ENCODE measurements around the gene EPS15.
"Not testable (repeated sequence)": the region's sequence is repeated elsewhere in the genome, so short reads cannot be mapped to it uniquely, and the experiment has no call there.

Gene EPS15

GRCh38 chr1:51462289-51462688 is 56.8 kb downstream of the EPS15 start:
- peaks cover 9 to 14% of the 10 kb centered on the region in 2 donors for H3K36me3 ChIP-seq (ENCODE audit: control insufficient read depth in 1 of 2, insufficient read depth in 2 of 2, low read length in 2 of 2)
- H3K27ac ChIP-seq (ENCODE audit: low read length); H3K9me3 ChIP-seq (ENCODE audit: control insufficient read depth in 1 of 2, low read length in 2 of 2): not testable (repeated sequence)

GRCh38 chr1:51454554-51454953 is 64.5 kb downstream of the EPS15 start:
- Histone ChIP-seq H3K36me3 (ENCODE audit: control insufficient read depth in 1 of 2, insufficient read depth in 2 of 2, low read length in 2 of 2) (peaks cover 10 to 15% of the 10 kb centered on the region in 2 donors), H3K27me3 (ENCODE audit: low read depth, low read length) (no peaks in the 10 kb centered on the region), H3K4me1 (ENCODE audit: control insufficient read depth in 1 of 2, insufficient read depth in 2 of 2, low read length in 2 of 2) (no peaks in the 10 kb centered on the region), H3K4me3 (ENCODE audit: low read depth in 1 of 2, low read length in 2 of 2) (no peak overlapping the region), H3K27ac (ENCODE audit: low read length) (no peak overlapping the region), H3K9me3 (ENCODE audit: control insufficient read depth in 1 of 2, low read length in 2 of 2) (no peaks in the 10 kb centered on the region)

More at GRCh38 chr1:51462289-51462688, 56.8 kb downstream of the EPS15 start:
- not testable (repeated sequence) for H3K27me3 ChIP-seq (ENCODE audit: low read depth, low read length); H3K4me1 ChIP-seq (ENCODE audit: control insufficient read depth in 1 of 2, insufficient read depth in 2 of 2, low read length in 2 of 2); H3K4me3 ChIP-seq (ENCODE audit: low read depth in 1 of 2, low read length in 2 of 2)

- Histone ChIP-seq H3K4me3 (ENCODE audit: low read depth in 1 of 2, low read length in 2 of 2) (no peak overlapping the region), H3K36me3 (ENCODE audit: control insufficient read depth in 1 of 2, insufficient read depth in 2 of 2, low read length in 2 of 2) (peaks cover 7 to 9% of the 10 kb centered on the region in 2 donors), H3K4me1 (ENCODE audit: control insufficient read depth in 1 of 2, insufficient read depth in 2 of 2, low read length in 2 of 2) (no peaks in the 10 kb centered on the region), H3K27me3 (ENCODE audit: low read depth, low read length) (no peaks in the 10 kb centered on the region), H3K27ac (ENCODE audit: low read length) (no peak overlapping the region), H3K9me3 (ENCODE audit: control insufficient read depth in 1 of 2, low read length in 2 of 2) (no peaks in the 10 kb centered on the region)
Observed at GRCh38 chr1:51453010-51453409, 66.1 kb downstream of the EPS15 start.

GRCh38 chr1:51448844-51449454 is 70.1 kb downstream of the EPS15 start:
- H3K27me3 ChIP-seq (ENCODE audit: low read depth, low read length); H3K9me3 ChIP-seq (ENCODE audit: control insufficient read depth in 1 of 2, low read length in 2 of 2); H3K4me3 ChIP-seq (ENCODE audit: low read depth in 1 of 2, low read length in 2 of 2); H3K27ac ChIP-seq (ENCODE audit: low read length); H3K4me1 ChIP-seq (ENCODE audit: control insufficient read depth in 1 of 2, insufficient read depth in 2 of 2, low read length in 2 of 2): not testable (repeated sequence)
- peaks cover 12 to 24% of the 10 kb centered on the region in 2 donors for H3K36me3 ChIP-seq (ENCODE audit: control insufficient read depth in 1 of 2, insufficient read depth in 2 of 2, low read length in 2 of 2)

GRCh38 chr1:51445351-51446090 is 73.5 kb downstream of the EPS15 start:
- peaks cover 0 to 14% of the 10 kb centered on the region in 2 donors for H3K4me1 ChIP-seq (ENCODE audit: control insufficient read depth in 1 of 2, insufficient read depth in 2 of 2, low read length in 2 of 2)
- no peaks in the 10 kb centered on the region for H3K27me3 ChIP-seq (ENCODE audit: low read depth, low read length)
- no peaks in the 10 kb centered on the region for H3K9me3 ChIP-seq (ENCODE audit: control insufficient read depth in 1 of 2, low read length in 2 of 2)
- no peak overlapping the region for H3K4me3 ChIP-seq (ENCODE audit: low read depth in 1 of 2, low read length in 2 of 2)
- peak overlapping the region; percentile 19 for H3K27ac ChIP-seq (ENCODE audit: low read length)
- peaks cover 6 to 26% of the 10 kb centered on the region in 2 donors for H3K36me3 ChIP-seq (ENCODE audit: control insufficient read depth in 1 of 2, insufficient read depth in 2 of 2, low read length in 2 of 2)

GRCh38 chr1:51444534-51445192 is 74.4 kb downstream of the EPS15 start:
- H3K27me3 ChIP-seq (ENCODE audit: low read depth, low read length), result no peaks in the 10 kb centered on the region
- H3K9me3 ChIP-seq (ENCODE audit: control insufficient read depth in 1 of 2, low read length in 2 of 2), result no peaks in the 10 kb centered on the region
- no peak overlapping the region for H3K27ac ChIP-seq (ENCODE audit: low read length)
- H3K36me3 ChIP-seq (ENCODE audit: control insufficient read depth in 1 of 2, insufficient read depth in 2 of 2, low read length in 2 of 2), result peaks cover 10 to 25% of the 10 kb centered on the region in 2 donors
- H3K4me3 ChIP-seq (ENCODE audit: low read depth in 1 of 2, low read length in 2 of 2), result no peak overlapping the region
- H3K4me1 ChIP-seq (ENCODE audit: control insufficient read depth in 1 of 2, insufficient read depth in 2 of 2, low read length in 2 of 2), result peaks cover 0 to 14% of the 10 kb centered on the region in 2 donors

- Histone ChIP-seq H3K27ac (ENCODE audit: low read length) (no peak overlapping the region), H3K36me3 (ENCODE audit: control insufficient read depth in 1 of 2, insufficient read depth in 2 of 2, low read length in 2 of 2) (peaks cover 12 to 25% of the 10 kb centered on the region in 2 donors), H3K4me3 (ENCODE audit: low read depth in 1 of 2, low read length in 2 of 2) (no peak overlapping the region), H3K27me3 (ENCODE audit: low read depth, low read length) (no peaks in the 10 kb centered on the region), H3K9me3 (ENCODE audit: control insufficient read depth in 1 of 2, low read length in 2 of 2) (no peaks in the 10 kb centered on the region), H3K4me1 (ENCODE audit: control insufficient read depth in 1 of 2, insufficient read depth in 2 of 2, low read length in 2 of 2) (peaks cover 0 to 14% of the 10 kb centered on the region in 2 donors)
Observed at GRCh38 chr1:51444096-51444495, 75.0 kb downstream of the EPS15 start.

GRCh38 chr1:51443555-51443954 is 75.5 kb downstream of the EPS15 start:
- Histone ChIP-seq H3K4me3 (ENCODE audit: low read depth in 1 of 2, low read length in 2 of 2) (no peak overlapping the region), H3K36me3 (ENCODE audit: control insufficient read depth in 1 of 2, insufficient read depth in 2 of 2, low read length in 2 of 2) (peaks cover 18 to 29% of the 10 kb centered on the region in 2 donors), H3K27me3 (ENCODE audit: low read depth, low read length) (no peaks in the 10 kb centered on the region), H3K4me1 (ENCODE audit: control insufficient read depth in 1 of 2, insufficient read depth in 2 of 2, low read length in 2 of 2) (peaks cover 0 to 14% of the 10 kb centered on the region in 2 donors), H3K9me3 (ENCODE audit: control insufficient read depth in 1 of 2, low read length in 2 of 2) (no peaks in the 10 kb centered on the region), H3K27ac (ENCODE audit: low read length) (no peak overlapping the region)

- peaks cover 0 to 14% of the 10 kb centered on the region in 2 donors for H3K4me1 ChIP-seq (ENCODE audit: control insufficient read depth in 1 of 2, insufficient read depth in 2 of 2, low read length in 2 of 2)
- H3K27me3 ChIP-seq (ENCODE audit: low read depth, low read length), result no peaks in the 10 kb centered on the region
- no peak overlapping the region for H3K4me3 ChIP-seq (ENCODE audit: low read depth in 1 of 2, low read length in 2 of 2)
- H3K27ac ChIP-seq (ENCODE audit: low read length), result no peak overlapping the region
- H3K9me3 ChIP-seq (ENCODE audit: control insufficient read depth in 1 of 2, low read length in 2 of 2), result no peaks in the 10 kb centered on the region
- peaks cover 15 to 29% of the 10 kb centered on the region in 2 donors for H3K36me3 ChIP-seq (ENCODE audit: control insufficient read depth in 1 of 2, insufficient read depth in 2 of 2, low read length in 2 of 2)
Observed at GRCh38 chr1:51442616-51443015, 76.5 kb downstream of the EPS15 start.

- H3K27ac ChIP-seq (ENCODE audit: low read length), result no peak overlapping the region
- peaks cover 0 to 14% of the 10 kb centered on the region in 2 donors for H3K4me1 ChIP-seq (ENCODE audit: control insufficient read depth in 1 of 2, insufficient read depth in 2 of 2, low read length in 2 of 2)
- H3K27me3 ChIP-seq (ENCODE audit: low read depth, low read length), result no peaks in the 10 kb centered on the region
- H3K36me3 ChIP-seq (ENCODE audit: control insufficient read depth in 1 of 2, insufficient read depth in 2 of 2, low read length in 2 of 2), result peaks cover 14 to 29% of the 10 kb centered on the region in 2 donors
- no peaks in the 10 kb centered on the region for H3K9me3 ChIP-seq (ENCODE audit: control insufficient read depth in 1 of 2, low read length in 2 of 2)
- H3K4me3 ChIP-seq (ENCODE audit: low read depth in 1 of 2, low read length in 2 of 2), result no peak overlapping the region
Observed at GRCh38 chr1:51442198-51442597, 76.9 kb downstream of the EPS15 start.

- H3K36me3 ChIP-seq (ENCODE audit: control insufficient read depth in 1 of 2, insufficient read depth in 2 of 2, low read length in 2 of 2), result peaks cover 14 to 28% of the 10 kb centered on the region in 2 donors
- no peak overlapping the region for H3K4me3 ChIP-seq (ENCODE audit: low read depth in 1 of 2, low read length in 2 of 2)
- H3K27ac ChIP-seq (ENCODE audit: low read length), result no peak overlapping the region
Observed at GRCh38 chr1:51439895-51440294, 79.2 kb downstream of the EPS15 start.

More at GRCh38 chr1:51439895-51440294, 79.2 kb downstream of the EPS15 start:
- no peaks in the 10 kb centered on the region for H3K9me3 ChIP-seq (ENCODE audit: control insufficient read depth in 1 of 2, low read length in 2 of 2)
- peaks cover 0 to 9% of the 10 kb centered on the region in 2 donors for H3K4me1 ChIP-seq (ENCODE audit: control insufficient read depth in 1 of 2, insufficient read depth in 2 of 2, low read length in 2 of 2)
- no peaks in the 10 kb centered on the region for H3K27me3 ChIP-seq (ENCODE audit: low read depth, low read length)

Data from muscle layer of duodenum (tissue), 2 donors.